ENCODE results near the gene MIPEP.

The MIPEP gene

GRCh38 chr13:23680845-23681669 is 208.1 kb downstream of the MIPEP start:
- peaks cover 10% of the 10 kb centered on the region for H3K27me3 ChIP-seq (ENCODE audit: insufficient read depth, poor library complexity, severe bottlenecking)
- H3K27ac ChIP-seq (replicated peaks): no peak overlapping the region
- no peak for DNase-seq (ENCODE audit: low read depth in 1 of 2, low spot score in 1 of 2)
- TF ChIP-seq SPI1 (IDR thresholded peaks at IDR 0.05; ENCODE audit: borderline replicate concordance, low read depth): no peak
- H3K4me3 ChIP-seq (replicated peaks; ENCODE audit: insufficient read depth, low read length): no peak overlapping the region

Data from HL-60 (cell line).